ENCODE measurements around the gene SBF1.

GRCh38 chr22:50460938-50461337, 13.9 kb downstream of the SBF1 start:
- TF ChIP-seq CTCF (conservative IDR thresholded peaks at IDR 0.05; ENCODE audit: low read depth, low read length), result no peak
- TF ChIP-seq EZH2 (IDR thresholded peaks at IDR 0.05; ENCODE audit: low read length, unreplicated experiment), result no peak
- no peak for TF ChIP-seq EZH2phosphoT487 (IDR thresholded peaks at IDR 0.05; ENCODE audit: borderline replicate concordance, low read length)

Data from PC-3 (cell line).